ENCODE results near the gene SRRM4.

GRCh38 chr12:119014368-119014767 is 33.0 kb downstream of the SRRM4 start:
- TF ChIP-seq CTCF (IDR thresholded peaks at IDR 0.05), result no peak
- no peak for TF ChIP-seq POLR2A (IDR thresholded peaks at IDR 0.05)
- TF ChIP-seq EP300 (IDR thresholded peaks at IDR 0.05), result no peak
